ENCODE results near the gene NFASC.

DNA sequence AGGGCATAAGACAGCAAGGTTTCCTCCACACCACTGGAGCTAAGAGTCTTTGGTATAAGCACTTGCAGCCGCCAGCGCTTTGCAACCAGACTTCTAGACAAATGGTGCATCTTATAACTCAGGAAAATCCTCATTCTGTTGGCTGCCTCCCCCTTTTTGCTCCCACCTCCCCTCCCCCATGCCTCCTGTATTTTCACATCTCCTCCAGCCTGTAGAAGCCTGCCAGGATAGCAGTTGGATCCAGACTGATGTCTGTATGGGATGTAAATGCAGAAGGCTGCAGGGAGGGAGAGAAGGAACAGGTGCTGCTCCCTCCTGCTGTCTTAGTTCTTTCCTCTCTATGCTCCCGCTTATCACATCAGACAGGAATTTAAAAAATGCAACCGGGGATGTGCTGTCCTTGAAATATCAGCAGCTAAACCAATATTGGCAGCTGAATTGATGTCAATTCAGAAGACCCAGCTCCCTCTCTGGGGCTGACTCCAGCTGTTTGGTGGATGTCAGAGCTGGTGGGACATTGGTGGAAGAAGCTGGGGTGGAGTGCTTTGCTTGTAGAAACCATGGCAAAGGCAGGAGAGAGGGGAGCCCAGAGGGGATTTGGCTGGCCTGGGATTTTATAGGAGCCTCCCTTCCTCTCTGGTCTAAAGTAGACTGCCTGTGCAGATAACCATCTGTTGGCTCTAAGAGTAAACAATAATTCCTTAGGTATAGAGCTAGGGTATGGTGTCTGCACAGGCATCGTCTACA lies 53.5 kb downstream of the NFASC start:
- TF ChIP-seq, protein P1, sequence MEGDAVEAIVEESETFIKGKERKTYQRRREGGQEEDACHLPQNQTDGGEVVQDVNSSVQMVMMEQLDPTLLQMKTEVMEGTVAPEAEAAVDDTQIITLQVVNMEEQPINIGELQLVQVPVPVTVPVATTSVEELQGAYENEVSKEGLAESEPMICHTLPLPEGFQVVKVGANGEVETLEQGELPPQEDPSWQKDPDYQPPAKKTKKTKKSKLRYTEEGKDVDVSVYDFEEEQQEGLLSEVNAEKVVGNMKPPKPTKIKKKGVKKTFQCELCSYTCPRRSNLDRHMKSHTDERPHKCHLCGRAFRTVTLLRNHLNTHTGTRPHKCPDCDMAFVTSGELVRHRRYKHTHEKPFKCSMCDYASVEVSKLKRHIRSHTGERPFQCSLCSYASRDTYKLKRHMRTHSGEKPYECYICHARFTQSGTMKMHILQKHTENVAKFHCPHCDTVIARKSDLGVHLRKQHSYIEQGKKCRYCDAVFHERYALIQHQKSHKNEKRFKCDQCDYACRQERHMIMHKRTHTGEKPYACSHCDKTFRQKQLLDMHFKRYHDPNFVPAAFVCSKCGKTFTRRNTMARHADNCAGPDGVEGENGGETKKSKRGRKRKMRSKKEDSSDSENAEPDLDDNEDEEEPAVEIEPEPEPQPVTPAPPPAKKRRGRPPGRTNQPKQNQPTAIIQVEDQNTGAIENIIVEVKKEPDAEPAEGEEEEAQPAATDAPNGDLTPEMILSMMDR (IDR thresholded peaks at IDR 0.05; ENCODE audit: low read length), result no peak
- TF ChIP-seq EZH2 (optimal IDR thresholded peaks at IDR 0.05; ENCODE audit: low read depth, low read length), result no peak
- no peak for TF ChIP-seq EZH2phosphoT487 (IDR thresholded peaks at IDR 0.05; ENCODE audit: low read length)

Measured in MM.1S (cell line).